Mucosa of rectum (tissue), 2 donors: Measurements from ENCODE around the gene GALNT13.

Experiments
- H3K27ac ChIP-seq, 2 donors: one replicate each; pipeline ENCODE4 v1.7.0; 2013; ENCODE audit warnings: inconsistent platforms in 2 of 2, low read depth in 2 of 2, low read length in 2 of 2
- H3K27me3 ChIP-seq, 2 donors: one replicate each; pipeline ENCODE4 v1.7.0; 2013; ENCODE audit warnings: low read length in 2 of 2; ENCODE audit not compliant: control insufficient read depth in 2 of 2, insufficient read depth in 2 of 2
- H3K36me3 ChIP-seq, 2 donors: one replicate each; pipeline ENCODE4 v1.7.0; 2013; ENCODE audit warnings: low read length in 2 of 2; ENCODE audit not compliant: control insufficient read depth in 2 of 2, insufficient read depth in 2 of 2
- H3K4me1 ChIP-seq, 2 donors: one replicate each; pipeline ENCODE4 v1.7.0; 2013; ENCODE audit warnings: low read length in 2 of 2, mild to moderate bottlenecking in 1 of 2; ENCODE audit not compliant: control insufficient read depth in 2 of 2, insufficient read depth in 2 of 2
- H3K4me3 ChIP-seq, 2 donors: one replicate each; pipeline ENCODE4 v1.7.0; 2013; ENCODE audit warnings: low read length in 2 of 2
- H3K9ac ChIP-seq, 2 donors: one replicate each; pipeline ENCODE4 v1.7.0; 2013; ENCODE audit warnings: low read length in 2 of 2, low read depth in 1 of 2, mild to moderate bottlenecking in 1 of 2
- H3K9me3 ChIP-seq, 2 donors: one replicate each; pipeline ENCODE4 v1.7.0; 2013; ENCODE audit warnings: low read length in 2 of 2; ENCODE audit not compliant: control insufficient read depth in 2 of 2
- donor health status: healthy.
- donor health status: Normal muscosa, but diverticular disease.

The GALNT13 gene

DNA sequence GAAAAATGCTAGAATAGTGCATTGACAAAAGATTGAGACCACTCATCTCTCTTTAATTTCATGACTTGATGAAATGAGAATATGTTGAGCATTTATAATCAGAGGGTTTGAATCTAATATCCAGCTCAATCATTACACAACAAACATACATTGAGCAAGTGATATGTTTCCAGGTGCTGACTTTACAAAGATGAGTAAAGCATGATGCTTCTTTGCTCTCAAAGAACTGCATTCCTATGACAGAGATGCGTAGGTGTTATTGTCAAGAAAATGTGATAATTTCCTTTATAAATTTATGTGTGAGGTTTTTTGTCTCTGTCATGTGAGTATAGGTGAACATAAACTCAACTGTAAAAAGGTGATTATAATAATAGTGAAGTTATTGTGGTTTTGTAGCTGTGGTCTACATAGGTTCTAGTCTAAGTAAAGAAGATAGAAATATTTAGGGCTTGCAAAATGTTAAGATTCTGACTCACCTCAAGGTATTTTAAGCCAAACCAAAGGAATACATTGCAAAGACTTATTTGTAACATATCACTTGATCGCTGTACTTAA lies 389.8 kb downstream of the GALNT13 start:
- Histone ChIP-seq H3K9me3 (no peaks in the 10 kb centered on the region), H3K4me3 (no peak overlapping the region), H3K27ac (no peak overlapping the region), H3K9ac (no peak overlapping the region), H3K27me3 (no peaks in the 10 kb centered on the region), H3K4me1 (no peaks in the 10 kb centered on the region), H3K36me3 (no peaks in the 10 kb centered on the region)

DNA sequence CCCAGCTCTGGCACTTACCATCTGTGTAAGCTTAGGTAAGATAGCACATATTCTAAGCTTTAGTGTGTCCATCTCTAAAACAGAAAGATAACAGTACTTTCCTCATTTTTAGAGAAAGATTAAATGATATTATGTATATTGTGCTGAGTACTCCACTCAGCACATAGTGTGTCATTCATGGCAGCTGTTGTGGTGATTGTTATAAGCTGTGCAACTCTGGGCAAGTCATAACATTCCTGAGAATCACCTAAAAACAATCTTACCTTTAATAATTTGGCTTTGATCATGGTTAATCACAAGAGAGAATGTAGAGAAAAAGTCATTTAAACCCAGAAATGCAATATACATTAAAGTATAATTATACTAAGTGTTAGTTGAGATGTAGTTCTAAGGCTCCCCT lies 391.5 kb downstream of the GALNT13 start:
- no peak overlapping the region for H3K9ac ChIP-seq
- H3K9me3 ChIP-seq = no peaks in the 10 kb centered on the region
- no peak overlapping the region for H3K27ac ChIP-seq
- H3K4me3 ChIP-seq = no peak overlapping the region
- no peaks in the 10 kb centered on the region for H3K4me1 ChIP-seq
- H3K27me3 ChIP-seq = no peaks in the 10 kb centered on the region
- no peaks in the 10 kb centered on the region for H3K36me3 ChIP-seq

DNA sequence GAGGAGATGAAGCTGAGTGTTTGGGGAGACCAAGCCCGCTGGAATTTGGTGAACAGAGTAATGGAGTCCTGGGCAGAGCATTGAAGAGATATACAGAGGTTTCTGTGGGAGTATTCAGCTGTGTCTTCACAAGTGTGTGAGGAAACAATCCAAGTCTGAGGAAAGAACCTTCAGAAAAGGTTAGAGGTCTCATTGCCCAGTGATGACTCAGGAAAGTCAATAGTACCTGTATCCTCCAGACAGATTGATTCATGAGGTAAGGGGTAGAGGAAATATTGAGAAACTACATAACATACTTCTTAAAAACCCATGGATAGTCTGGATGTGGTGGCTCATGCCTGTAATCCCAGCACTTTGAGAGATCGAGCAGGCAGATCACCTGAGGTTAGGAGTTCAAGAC lies 392.3 kb downstream of the GALNT13 start:
- H3K27ac ChIP-seq = no peak overlapping the region
- H3K4me1 ChIP-seq = no peaks in the 10 kb centered on the region
- no peak overlapping the region for H3K9ac ChIP-seq
- no peaks in the 10 kb centered on the region for H3K36me3 ChIP-seq
- H3K4me3 ChIP-seq = no peak overlapping the region
- H3K9me3 ChIP-seq = no peaks in the 10 kb centered on the region
- no peaks in the 10 kb centered on the region for H3K27me3 ChIP-seq

DNA sequence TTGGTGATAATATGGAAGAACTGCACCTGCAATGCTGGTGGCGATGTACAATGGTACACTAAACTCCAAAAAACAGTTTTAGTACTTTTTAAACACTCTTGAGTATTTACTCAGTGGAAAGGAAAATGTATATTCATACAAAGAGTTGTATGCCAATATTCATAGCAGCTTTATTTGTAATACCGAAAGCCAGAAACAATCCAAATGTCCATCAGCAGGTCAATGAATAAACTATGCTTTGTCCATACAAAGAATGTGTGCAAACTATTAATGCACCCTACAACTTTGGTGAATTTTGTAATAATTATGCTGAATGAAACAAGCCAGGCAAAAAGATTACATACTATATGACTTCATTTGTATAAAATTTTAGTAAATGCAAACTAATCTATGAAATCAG lies 396.3 kb downstream of the GALNT13 start:
- H3K27ac ChIP-seq = no peak overlapping the region
- no peaks in the 10 kb centered on the region for H3K4me1 ChIP-seq
- no peaks in the 10 kb centered on the region for H3K9me3 ChIP-seq
- no peaks in the 10 kb centered on the region for H3K36me3 ChIP-seq
- H3K27me3 ChIP-seq = no peaks in the 10 kb centered on the region
- H3K4me3 ChIP-seq = no peak overlapping the region
- no peak overlapping the region for H3K9ac ChIP-seq

DNA sequence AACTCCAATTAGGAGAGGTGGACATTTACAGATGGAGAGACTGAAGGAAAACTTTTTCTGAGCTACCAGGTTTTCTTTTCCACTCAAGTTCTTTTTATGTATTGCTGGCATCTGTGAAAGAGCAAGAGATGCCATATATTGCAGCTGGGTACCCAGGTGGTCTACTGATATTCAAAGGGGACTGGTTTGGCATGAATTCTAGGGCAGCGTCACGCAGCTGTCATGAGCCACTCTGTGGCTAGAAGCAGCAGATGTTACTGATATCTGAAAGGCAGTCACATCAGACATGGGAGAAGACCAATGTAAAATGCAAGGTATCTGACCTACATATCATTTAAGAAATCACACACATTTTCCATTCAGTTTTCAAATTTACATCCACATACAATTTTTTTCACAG lies 408.8 kb downstream of the GALNT13 start:
- Histone ChIP-seq H3K36me3 (no peaks in the 10 kb centered on the region), H3K27ac (no peak overlapping the region), H3K9ac (no peak overlapping the region), H3K27me3 (no peaks in the 10 kb centered on the region), H3K4me1 (no peaks in the 10 kb centered on the region), H3K9me3 (no peaks in the 10 kb centered on the region), H3K4me3 (no peak overlapping the region)

DNA sequence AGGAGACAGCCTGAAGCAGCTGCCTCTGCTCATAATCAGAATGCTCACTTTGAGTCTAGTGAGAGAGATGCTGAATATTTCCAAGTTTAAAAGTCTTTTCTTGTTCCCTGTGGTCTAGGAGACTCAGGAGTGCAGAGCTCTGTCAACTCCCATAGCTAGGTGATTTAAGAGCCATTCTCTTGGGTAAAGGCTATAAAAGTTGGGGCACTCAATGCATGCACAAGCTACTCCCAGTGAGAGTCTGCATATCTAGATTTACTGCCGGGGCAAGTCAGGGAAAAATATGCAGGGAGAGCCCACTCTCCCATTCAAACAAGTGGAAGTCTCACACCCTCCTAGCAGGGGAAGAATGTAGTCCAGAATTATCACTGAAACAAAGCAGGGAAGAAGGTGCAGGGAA lies 418.1 kb downstream of the GALNT13 start:
- Histone ChIP-seq H3K36me3 (no peaks in the 10 kb centered on the region), H3K27ac (no peak overlapping the region), H3K9me3 (no peaks in the 10 kb centered on the region), H3K4me1 (no peaks in the 10 kb centered on the region), H3K4me3 (no peak overlapping the region), H3K9ac (no peak overlapping the region), H3K27me3 (no peaks in the 10 kb centered on the region)

DNA sequence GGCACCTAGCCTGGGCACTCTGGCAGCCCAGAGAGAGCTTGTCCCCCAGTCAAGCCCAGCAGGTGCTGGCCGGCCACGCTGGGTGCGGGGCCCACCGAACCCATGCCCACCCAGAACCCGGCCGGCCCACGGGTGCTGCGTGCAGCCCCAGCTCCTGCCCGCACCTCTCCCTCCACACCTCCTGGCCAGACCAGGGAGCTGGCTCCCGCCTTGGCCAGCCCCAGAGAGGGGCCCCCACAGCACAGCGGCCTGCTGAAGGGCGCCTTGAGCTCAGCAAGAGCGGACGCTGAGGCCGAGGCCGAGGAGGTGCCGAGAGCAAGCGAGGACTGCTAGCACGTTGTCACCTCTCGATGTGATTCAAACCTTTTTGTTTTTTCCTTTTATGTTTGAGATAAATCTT lies 419.8 kb downstream of the GALNT13 start:
- Histone ChIP-seq H3K36me3 (no peaks in the 10 kb centered on the region), H3K9me3 (no peaks in the 10 kb centered on the region), H3K4me3 (no peak overlapping the region), H3K4me1 (no peaks in the 10 kb centered on the region), H3K27ac (no peak overlapping the region), H3K27me3 (no peaks in the 10 kb centered on the region), H3K9ac (no peak overlapping the region)

DNA sequence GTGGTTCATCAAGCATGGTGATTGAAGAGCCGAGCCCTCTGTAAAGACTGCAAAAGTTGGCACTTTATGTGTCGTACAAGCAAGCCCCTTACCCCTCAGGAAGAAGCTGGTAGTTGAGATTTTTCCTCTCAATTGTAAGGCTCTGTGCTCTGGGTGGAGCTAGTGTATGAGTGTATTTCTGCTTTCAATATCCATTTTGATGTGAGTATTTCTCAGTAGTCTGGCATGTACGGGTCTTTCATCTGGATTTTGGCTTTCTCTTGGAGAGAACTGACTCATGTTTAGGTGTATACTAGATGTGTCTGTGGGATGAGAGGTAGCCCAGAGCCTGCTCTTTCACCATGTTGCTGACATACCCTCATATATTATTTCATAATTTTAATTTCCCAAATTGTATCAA lies 420.2 kb downstream of the GALNT13 start:
- H3K4me3 ChIP-seq = no peak overlapping the region
- no peaks in the 10 kb centered on the region for H3K27me3 ChIP-seq
- no peak overlapping the region for H3K27ac ChIP-seq
- no peaks in the 10 kb centered on the region for H3K4me1 ChIP-seq
- no peak overlapping the region for H3K9ac ChIP-seq
- H3K36me3 ChIP-seq = no peaks in the 10 kb centered on the region
- no peaks in the 10 kb centered on the region for H3K9me3 ChIP-seq

DNA sequence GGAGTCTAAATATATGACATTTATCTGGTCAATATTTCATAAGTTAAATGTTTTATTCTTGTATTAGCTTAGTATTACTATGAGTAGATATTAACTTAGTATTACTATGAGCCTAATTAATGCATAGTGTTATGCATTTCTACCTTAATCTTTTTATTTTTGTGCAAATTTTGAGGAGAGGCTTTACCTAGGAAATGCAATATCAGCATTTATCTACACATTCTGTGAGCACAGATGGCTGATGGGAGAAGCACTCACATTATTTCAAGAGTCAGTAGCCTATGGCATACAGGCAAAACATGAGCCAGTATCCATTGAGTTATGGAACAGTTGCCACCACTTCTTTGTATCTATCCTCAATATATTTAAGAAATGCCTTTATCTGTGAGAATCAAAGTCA lies 422.1 kb downstream of the GALNT13 start:
- no peaks in the 10 kb centered on the region for H3K4me1 ChIP-seq
- H3K9ac ChIP-seq = no peak overlapping the region
- H3K36me3 ChIP-seq = no peaks in the 10 kb centered on the region
- H3K27me3 ChIP-seq = no peaks in the 10 kb centered on the region
- H3K9me3 ChIP-seq = no peaks in the 10 kb centered on the region
- H3K4me3 ChIP-seq = no peak overlapping the region
- no peak overlapping the region for H3K27ac ChIP-seq

DNA sequence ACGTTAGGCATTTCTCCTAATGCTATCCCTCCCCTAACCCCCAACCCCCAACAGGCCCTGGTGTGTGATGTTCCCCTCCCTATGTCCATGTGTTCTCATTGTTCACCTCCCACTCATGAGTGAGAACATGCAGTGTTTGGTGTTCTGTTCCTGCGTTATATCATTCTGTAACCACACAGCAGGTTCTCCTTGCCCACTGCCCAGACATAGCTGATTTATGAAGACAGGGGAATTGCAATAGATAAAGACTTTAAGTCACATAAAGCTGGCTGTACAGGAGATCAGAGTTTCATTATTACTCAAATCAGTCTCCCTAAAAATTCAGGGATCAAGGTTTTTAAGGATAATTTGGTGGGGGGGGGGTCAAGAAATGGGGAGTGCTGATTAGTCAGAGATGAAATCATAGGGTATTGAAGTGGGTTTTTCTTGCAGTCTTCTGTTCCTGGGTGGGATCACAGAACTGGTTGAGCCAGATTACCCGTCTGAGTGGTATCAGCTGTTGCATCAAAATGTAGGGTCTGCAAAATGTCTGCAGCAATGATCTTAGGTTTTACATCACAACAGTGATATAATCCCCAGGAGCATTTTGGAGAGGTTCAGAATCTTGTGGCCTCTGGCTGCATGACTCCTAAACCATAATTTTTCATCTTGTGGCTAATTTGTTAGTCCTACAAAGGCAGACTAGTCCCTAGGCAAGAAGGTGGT lies 434.7 kb downstream of the GALNT13 start:
- no peak overlapping the region for H3K9ac ChIP-seq
- H3K27ac ChIP-seq = no peak overlapping the region
- H3K9me3 ChIP-seq = no peaks in the 10 kb centered on the region
- peaks cover 0 to 5% of the 10 kb centered on the region in 2 donors for H3K4me1 ChIP-seq
- no peaks in the 10 kb centered on the region for H3K27me3 ChIP-seq
- no peaks in the 10 kb centered on the region for H3K36me3 ChIP-seq
- H3K4me3 ChIP-seq = no peak overlapping the region
